GM19240 (cell line): Measurements from ENCODE around the gene COX11.

Experiments used
- DNase-seq: peaks from one replicate; pipeline ENCODE4 v3.0.0; 2011; ENCODE audit warnings: low spot score; ENCODE audit not compliant: insufficient read length

Gene COX11

DNA sequence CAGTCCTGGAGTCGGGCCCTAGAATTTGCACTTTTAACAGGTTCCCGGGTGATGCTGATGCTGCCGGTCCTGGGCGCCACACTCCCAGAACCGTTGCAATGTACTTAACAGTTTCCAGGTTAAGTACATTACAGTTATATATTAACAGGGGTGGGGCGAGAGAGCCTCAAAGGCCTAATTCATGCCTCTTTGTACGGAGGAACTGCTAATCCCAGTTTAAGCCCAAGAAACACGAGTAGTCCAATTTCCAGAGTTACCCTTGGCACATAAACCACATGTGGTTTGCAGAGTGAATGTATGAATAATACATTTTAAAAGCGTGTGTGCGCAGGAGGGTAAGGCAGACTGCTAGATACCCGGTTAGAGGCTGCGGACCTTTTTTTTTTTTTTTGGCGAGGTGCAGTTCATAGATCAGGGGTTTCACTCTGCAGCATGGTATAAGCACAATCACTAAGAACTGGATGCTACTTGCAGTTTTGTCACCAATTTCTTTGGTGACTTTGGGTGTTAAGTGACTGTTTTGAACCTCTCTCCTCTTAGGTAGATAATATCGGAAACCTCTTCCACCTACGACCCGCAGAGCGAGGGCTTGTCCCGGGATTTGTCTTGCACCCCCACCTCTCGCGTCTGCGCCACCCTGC, 713 bp downstream of the COX11 start:
- no peak for DNase-seq

DNA sequence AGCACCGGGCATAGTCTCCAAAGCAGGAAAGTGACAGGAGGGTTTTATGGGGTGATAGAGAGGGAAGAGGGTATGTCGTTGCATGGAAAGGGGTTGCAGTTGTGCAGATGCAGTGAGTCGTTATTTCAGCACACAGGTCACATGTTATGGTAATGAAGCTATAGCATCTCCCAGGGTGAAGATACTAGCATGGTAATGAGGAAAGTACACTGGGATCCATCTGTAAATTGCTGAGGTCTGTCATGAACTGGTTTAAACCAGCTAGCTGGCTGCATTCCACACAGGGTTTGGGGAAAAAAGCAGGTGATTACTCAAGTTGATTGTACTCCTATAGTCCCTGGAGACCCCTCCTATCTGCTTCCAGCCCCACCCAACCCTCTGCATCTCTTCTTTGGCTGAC, 11.7 kb downstream of the COX11 start:
- DNase-seq: no peak

DNA sequence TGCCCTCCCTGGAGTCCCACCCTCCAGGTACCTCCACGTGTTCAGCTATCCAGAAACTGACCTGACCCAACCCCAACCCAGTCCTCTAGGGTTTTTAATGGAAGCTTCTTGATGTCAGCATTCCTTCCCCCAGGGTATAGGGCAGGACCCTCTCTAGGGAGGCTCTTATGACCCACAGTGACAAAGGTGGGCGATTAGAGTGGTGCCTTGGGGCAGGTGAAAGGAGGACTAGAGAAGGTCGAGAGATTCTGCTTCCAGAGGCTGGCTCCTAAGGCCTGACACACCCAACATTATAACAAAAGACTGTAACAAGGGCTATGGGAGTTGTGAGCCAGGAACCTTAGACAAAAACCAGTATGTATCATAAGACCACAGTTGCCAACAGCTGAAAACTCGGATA, 17.2 kb downstream of the COX11 start:
- no peak for DNase-seq

DNA sequence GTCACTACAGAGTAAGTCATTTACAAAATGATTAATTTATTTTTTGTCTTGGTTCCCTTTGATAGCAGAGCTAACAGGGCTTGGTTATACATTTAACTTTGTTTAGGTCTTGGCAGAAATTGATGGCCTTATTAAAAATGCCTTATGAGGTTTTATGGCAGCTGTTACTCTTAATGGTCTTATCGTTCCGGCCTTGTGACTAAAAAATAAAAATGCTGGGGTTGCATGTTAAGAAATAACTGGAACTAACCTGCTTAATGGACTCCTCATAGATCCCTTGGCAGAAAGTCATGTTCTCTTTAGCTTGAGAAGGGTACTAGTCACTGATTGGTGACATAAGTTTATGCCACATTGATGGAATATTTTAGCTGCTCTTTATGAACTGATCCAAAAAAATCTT, 18.3 kb downstream of the COX11 start:
- no peak for DNase-seq

DNA sequence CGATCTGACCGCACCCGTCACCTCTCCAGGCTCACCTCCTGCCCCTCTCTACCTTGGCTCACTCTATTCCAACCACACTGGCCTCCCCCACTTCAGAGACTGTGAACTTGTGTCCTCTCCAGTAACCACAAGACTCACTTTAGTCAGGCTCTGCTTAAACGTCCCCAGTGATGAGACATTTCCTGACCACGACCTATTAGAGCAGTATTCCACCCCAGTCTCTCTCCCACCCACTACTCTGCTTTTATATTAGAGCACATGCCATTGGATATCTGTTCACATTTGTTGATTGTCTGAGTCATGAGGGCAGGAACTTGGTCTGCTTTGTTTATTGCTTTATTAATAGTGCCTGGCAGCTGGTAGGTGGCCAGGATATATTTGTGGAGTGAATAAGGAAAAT, 20.1 kb downstream of the COX11 start:
- DNase-seq: no peak

DNA sequence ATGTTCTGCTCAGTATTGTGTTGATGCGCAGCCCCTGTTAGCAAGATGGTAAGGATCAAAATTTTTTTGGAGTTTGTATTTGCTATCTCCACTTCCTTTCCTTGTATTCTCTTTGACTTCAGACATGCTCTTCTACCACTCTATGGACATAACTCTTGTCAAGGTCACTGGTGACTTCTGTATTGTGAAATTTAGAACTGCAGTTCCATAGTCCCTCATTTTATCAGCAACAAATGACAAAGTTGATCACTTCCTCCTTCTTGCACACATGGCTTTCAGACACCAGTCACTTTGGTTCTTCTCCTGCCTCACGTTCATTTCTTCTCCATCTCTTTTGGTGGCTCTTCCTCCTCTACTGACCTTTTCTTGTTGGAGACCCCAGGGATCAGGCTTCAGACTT, 21.1 kb downstream of the COX11 start:
- DNase-seq: no peak

DNA sequence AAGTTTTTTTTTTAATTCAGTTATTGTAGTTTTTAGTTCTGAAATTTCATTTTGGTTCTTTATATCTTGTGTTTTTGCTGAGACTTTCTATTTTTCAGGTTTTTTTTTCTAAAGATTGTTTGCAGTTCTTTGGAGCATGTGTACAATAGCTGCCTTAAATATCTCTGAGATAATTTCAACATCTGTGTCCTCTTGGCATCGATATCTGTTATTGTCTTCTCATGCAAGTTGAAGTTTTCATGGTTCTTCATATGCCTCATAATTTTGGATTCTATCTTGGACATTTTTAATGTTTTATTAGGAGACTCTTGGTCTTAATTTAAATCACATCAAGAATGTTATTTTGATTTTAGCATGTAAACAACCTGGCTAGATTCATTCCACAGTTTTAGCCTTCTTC, 22.8 kb downstream of the COX11 start:
- no peak for DNase-seq

DNA sequence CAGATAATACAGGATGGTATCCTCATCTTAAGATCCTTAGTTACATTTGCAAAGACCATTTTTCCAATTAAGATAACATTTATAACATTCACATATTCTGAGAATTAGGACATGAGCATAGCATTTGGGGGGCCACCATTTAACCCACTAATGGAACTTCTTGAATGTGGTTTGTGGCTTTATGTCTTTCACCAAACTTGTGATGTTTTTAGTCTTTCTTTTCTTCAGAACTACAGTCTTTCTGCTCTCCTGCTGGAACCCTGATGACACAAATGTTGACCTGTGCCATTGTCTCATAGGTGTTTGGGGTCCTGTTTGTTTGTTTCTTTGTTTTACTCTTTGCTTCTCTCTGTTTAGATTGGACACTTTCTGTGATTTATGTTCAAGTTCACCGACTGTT, 23.2 kb downstream of the COX11 start:
- no peak for DNase-seq

DNA sequence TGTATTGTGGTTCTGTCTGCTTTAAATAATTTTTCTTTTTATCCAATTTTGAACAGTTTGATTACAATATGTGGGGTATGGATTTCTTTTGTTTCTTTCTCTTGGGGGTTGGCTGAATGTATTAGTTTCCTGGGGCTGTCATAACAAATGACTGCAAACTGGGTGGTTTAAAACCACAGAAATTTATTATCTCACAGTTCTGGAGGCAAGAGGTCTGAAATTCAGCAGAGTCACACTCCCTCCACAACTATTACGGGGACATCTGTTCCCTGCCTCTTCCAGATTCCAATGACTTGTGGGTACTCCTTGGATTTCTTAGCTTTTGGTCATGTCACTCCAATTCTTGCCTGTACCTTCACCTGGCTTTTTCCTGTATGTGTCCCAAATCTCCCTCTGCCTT, 23.7 kb downstream of the COX11 start:
- DNase-seq: no peak

DNA sequence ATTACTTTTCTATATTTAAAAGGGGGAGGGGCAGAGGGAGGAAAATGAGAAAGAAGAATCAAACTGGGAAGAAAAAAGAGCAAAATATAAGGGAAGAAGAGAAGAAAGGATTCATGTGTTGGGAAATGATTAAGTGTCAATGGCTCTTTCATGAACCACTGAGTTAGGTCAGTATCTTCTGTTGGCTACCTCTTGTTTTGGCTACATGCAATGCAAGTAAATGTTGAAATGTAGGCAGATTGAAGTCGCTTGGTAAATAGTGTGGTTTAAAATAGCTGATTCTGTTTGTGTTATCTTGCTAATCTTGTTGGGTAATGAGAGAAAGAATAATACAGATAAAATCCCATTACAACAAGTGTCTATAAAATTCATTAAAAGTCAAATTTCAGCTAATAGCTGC, 27.2 kb downstream of the COX11 start:
- no peak for DNase-seq

DNA sequence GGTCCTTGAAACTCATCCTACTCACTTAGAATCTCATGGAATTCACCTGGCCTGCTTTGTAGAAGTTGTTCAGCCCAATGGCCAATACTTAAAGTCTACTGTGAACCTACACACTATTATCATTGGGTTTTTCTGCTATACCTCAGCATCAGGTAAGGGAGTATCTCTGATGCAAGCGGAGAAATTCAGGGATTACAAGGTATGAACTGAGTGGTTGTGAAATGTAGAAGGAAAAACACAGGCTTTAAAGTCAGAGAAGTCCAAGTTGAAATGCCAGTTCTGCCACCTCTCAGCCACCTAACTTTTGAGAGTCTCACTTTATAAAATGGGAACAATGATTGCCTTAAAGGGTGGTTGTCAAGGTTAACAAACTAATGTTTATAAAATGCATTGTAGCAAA, 31.0 kb downstream of the COX11 start:
- DNase-seq: no peak

DNA sequence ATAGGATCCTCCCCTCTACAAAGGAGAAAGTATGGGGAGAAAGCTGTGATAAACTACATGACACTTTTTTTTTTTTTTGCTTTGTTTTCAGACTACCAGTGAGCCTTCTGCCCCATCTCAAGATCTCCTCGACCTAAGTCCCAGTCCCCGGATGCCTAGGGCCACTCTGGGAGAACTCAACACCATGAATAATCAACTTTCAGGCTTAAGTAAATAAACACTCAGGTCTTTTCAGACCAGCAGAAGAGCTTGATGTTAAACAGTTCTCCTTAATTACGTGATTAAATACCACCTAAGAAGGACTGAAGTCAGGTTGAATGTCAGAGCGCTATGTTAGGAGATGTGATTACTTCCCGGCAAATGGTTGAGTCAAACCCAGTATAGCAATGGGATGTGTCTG, 31.4 kb downstream of the COX11 start:
- DNase-seq: no peak

DNA sequence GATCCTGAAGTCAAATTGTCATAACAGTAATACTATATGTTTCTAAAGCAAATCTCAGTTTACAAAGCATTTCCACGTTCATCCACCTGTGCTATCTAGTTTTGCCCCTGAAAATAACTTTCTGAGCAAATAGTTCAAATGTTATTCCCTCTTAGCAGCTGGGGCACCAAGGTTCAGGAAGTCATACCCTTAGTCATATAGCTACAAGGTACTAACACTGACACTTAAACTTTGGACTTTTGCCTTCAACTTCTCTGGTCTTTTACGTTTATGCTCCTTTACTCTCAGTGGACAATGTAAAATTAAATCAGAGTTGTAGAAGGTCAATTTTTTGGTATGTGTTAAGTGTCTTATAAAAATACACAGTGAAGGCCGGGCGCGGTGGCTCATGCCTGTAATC, 33.0 kb downstream of the COX11 start:
- no peak for DNase-seq

DNA sequence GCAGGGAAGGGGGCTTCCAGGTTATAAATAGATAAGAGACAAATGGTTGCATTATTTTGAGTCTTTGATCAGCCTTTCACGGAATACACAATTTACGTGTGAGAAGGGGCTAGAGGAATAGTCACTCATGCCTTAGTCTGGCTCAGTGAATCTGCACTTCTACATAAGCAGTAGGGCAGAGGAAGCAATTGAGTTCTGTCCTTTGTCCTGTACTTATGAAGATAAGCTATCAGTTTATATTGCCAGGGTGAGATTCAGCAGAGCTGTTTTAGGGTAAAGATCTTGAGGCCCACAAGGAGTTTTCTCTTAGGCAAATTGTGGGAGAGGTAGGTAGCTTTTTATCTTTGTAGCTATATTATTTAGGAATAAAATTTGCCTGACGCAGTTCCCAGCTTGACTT, 34.5 kb downstream of the COX11 start:
- no peak for DNase-seq

DNA sequence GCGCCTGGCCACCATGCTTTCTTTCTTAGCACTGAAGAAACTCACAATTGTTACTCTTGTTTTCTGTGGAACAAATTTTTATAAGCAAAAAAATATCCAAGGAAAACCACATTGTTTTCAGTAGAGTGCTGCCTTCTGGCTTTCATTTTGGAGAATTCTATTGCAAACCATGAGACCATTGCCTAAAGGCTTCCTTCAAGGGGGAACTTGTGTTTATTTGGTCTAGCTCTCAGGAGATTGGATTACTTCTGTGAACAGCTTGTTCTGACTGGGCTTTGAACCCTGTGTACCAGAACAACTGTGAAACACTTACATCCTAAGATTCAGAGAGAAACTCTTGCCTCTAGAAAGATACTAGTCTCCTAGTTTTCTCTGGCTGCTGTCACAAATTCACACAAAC, 35.7 kb downstream of the COX11 start:
- DNase-seq: no peak

DNA sequence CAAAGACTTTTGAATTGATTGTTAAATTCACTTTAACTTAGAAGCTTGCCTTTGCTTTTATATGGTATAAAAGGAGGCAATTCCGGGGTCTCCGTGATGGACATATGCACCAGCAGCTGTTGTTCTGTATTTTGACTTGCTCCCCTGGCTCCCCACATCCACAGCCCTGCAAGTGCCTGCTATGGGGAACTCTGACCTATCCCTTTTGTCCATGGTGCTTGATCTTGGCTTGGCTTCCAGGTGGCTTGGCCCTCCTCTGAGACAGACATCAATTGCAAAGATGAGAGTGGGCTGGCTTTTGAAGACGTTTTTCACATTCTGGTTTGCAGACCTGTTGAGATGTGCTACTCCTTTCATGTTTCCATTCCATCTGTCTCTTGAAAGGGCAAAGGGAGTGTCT, 40.9 kb downstream of the COX11 start:
- no peak for DNase-seq

DNA sequence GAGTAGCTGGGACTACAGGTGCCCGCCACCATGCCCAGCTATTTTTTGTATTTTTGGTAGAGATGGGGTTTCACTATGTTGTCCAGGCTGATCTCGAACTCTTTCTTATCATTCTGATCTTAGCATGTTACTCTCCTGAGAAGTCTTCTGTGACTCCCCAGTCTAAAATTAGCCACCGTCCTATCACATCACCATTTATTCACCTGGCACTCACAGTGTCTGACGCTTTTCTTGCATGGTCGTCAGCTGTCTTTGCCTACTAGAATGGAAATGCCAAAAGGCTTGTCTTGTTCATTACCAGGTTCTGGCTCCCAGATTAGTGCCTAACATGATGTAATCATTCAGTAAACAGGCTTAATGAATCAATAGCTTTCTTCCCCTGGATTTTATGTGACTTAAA, 44.0 kb downstream of the COX11 start:
- DNase-seq: no peak

DNA sequence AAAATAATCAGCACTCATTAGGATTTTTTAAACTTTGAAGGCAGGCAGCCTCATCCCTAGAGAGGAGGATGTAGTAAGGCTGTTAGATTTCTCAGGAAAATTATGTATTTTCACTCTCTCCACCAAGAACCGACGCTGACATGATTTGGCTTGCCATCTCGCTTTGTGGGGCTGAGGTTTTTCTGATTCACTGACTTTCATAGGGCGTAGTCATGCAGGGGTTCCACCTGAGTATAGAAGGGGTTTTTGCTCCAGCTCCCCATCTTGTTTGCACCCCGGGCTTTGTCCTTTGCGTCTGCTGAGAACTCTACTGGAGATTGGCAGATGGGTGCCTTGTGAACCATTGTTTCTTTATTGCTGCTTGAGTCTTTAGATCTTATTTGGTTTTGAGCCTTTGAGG, 47.6 kb downstream of the COX11 start:
- DNase-seq: no peak

DNA sequence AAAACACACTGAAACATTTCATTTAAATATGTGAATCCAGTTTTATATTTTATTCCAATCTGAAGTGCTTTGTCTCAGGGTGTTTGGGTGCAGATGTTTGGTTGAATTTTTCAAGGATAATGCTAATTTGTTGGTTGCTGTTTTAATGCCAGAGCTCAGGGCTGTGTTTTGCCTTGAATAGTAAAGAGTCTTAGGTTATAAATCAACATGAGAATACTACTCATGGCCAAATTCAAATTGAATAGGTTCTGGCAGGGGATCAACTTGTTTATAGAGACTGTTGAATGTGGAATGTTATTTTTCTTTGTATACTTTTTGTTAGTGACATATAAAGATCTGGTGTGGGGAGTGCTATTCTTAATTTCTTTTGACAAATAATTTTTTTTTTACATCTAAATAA, 49.0 kb downstream of the COX11 start:
- no peak for DNase-seq

DNA sequence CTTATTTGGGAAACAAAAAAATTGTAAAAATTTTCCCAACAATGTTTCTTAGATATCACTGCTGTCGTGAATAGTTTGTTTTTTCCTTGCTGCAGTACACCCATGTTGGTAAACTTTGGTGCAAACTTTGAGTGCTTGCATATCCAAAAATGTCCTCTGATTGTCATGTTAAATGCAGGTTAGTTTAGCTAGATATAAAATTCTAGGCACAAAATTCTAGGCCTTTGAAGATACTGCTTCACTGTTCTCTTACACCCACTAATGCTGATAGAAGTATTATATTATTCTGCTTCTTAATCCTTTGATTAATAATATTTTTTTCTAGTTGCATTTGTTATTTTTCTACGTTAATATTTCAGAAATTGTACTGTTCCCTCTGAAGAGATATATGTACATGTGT, 51.7 kb downstream of the COX11 start:
- DNase-seq: no peak
